ENCODE data around the gene UBE2Q1. TPM values are rescaled to one million over a fixed set of nuclear protein-coding genes. Genes with fewer than 3 reads are reported as not detected.

The UBE2Q1 gene
- total RNA-seq, 6 donors from 2014 or later: 19.9 to 90.9 (median 36.4) TPM

GRCh38 chr1:154547105-154547732 lies 11.2 kb downstream of the UBE2Q1 start:
- 75 to 79% methylated on average over 11 of the region's 11 CpGs for WGBS, 2 donors

GRCh38 chr1:154546264-154547063 lies 12.0 kb downstream of the UBE2Q1 start:
- WGBS, 2 donors: 84% methylated on average over 13 of the region's 13 CpGs
- peaks cover 0 to 18% (median 13%) of the 10 kb centered on the region in 4 donors for H3K4me1 ChIP-seq
- no peak overlapping the region for H3K4me3 ChIP-seq
- H3K9me3 ChIP-seq: no peaks in the 10 kb centered on the region
- peak in 1 of 2 donors; percentile 72 for DNase-seq
- peak in 1 of 2 donors; percentile 87 for ATAC-seq (ENCODE audit: low FRiP score in 2 of 2)
- H3K27me3 ChIP-seq: no peaks in the 10 kb centered on the region
- H3K36me3 ChIP-seq: peaks cover 21 to 32% (median 25%) of the 10 kb centered on the region in 4 donors
- H3K27ac ChIP-seq: no peak overlapping the region
- TF ChIP-seq POLR2A (IDR thresholded peaks at IDR 0.05): no peak
- TF ChIP-seq CTCF (IDR thresholded peaks at IDR 0.05): peak; percentile 69 to 91 (median 82)

More at GRCh38 chr1:154547105-154547732, 11.2 kb downstream of the UBE2Q1 start:
- Histone ChIP-seq H3K27ac (peak overlapping the region in 3 of 4 donors; percentile 1 to 13 (median 12)), H3K4me3 (no peak overlapping the region), H3K36me3 (peaks cover 29 to 40% (median 33%) of the 10 kb centered on the region in 4 donors), H3K4me1 (peaks cover 0 to 18% (median 13%) of the 10 kb centered on the region in 4 donors), H3K9me3 (no peaks in the 10 kb centered on the region), H3K27me3 (no peaks in the 10 kb centered on the region)
- ATAC-seq (ENCODE audit: low FRiP score in 2 of 2) (no peak), DNase-seq (no peak)
- no peak for TF ChIP-seq CTCF (IDR thresholded peaks at IDR 0.05)
- no peak for TF ChIP-seq POLR2AphosphoS5 (IDR thresholded peaks at IDR 0.05)
- no peak for TF ChIP-seq EP300 (IDR thresholded peaks at IDR 0.05)

GRCh38 chr1:154541231-154541630 lies 17.2 kb downstream of the UBE2Q1 start:
- H3K4me3 ChIP-seq: no peak overlapping the region
- TF ChIP-seq CTCF (IDR thresholded peaks at IDR 0.05): no peak
- TF ChIP-seq EP300 (IDR thresholded peaks at IDR 0.05): no peak
- no peak for TF ChIP-seq POLR2A (IDR thresholded peaks at IDR 0.05)
- no peak for TF ChIP-seq POLR2AphosphoS5 (IDR thresholded peaks at IDR 0.05)
- ATAC-seq (ENCODE audit: low FRiP score in 2 of 2) (no peak), DNase-seq (no peak)
- no peaks in the 10 kb centered on the region for H3K27me3 ChIP-seq
- WGBS, 2 donors: 59 to 76% methylated on average over 6 of the region's 6 CpGs
- H3K36me3 ChIP-seq: no peaks in the 10 kb centered on the region
- no peaks in the 10 kb centered on the region for H3K9me3 ChIP-seq
- H3K27ac ChIP-seq: no peak overlapping the region
- H3K4me1 ChIP-seq: peaks cover 0 to 3% (median 0%) of the 10 kb centered on the region in 4 donors

- WGBS, 2 donors: 61 to 72% methylated on average over 9 of the region's 9 CpGs
- H3K4me3 ChIP-seq: no peak overlapping the region
- H3K9me3 ChIP-seq: no peaks in the 10 kb centered on the region
- TF ChIP-seq POLR2AphosphoS5 (IDR thresholded peaks at IDR 0.05) (no peak), POLR2A (IDR thresholded peaks at IDR 0.05) (no peak), CTCF (IDR thresholded peaks at IDR 0.05) (no peak), EP300 (IDR thresholded peaks at IDR 0.05) (no peak)
- no peaks in the 10 kb centered on the region for H3K27me3 ChIP-seq
- H3K27ac ChIP-seq: no peak overlapping the region
- H3K36me3 ChIP-seq: no peaks in the 10 kb centered on the region
- ATAC-seq (ENCODE audit: low FRiP score in 2 of 2) (peak in 1 of 2 donors; percentile 65), DNase-seq (no peak)
- peaks cover 0 to 3% (median 0%) of the 10 kb centered on the region in 4 donors for H3K4me1 ChIP-seq
Measured at GRCh38 chr1:154539486-154540483, 18.7 kb downstream of the UBE2Q1 start.

Measured in upper lobe of left lung (tissue), 6 donors.